ENCODE results near the gene WDFY4.

Gene WDFY4

DNA sequence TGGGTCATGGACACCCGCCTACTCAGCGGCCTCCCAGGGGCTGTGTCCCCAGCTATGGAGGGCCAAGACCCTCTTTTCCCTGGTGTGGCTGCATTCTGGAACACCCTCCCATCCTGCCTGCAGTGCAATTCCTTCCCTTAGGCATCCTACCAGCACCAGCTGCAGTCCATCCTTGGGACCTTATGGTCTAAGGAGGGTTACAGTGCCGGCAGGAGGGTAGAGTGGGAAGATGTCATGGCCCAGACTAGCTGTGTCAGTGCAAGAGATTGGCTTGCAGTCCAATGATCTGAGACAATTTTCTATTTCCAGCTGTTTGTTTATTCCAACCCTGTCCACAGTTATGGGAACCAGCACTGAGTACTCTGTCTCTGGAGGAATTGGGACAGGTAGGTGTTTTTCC, 92.4 kb downstream of the WDFY4 start:
- TF ChIP-seq ZFP3 (CRISPR knock-in tag; IDR thresholded peaks at IDR 0.05) (no peak), SNAI2 (CRISPR knock-in tag; IDR thresholded peaks at IDR 0.05) (no peak), TOX (CRISPR knock-in tag; IDR thresholded peaks at IDR 0.05; ENCODE audit: borderline replicate concordance) (no peak), OSR1 (CRISPR knock-in tag; IDR thresholded peaks at IDR 0.05) (no peak), ZNF8 (CRISPR knock-in tag; IDR thresholded peaks at IDR 0.05) (no peak), ZC3H10 (CRISPR knock-in tag; IDR thresholded peaks at IDR 0.05) (no peak), GLIS3 (CRISPR knock-in tag; IDR thresholded peaks at IDR 0.05) (no peak)
- no peak for ATAC-seq

DNA sequence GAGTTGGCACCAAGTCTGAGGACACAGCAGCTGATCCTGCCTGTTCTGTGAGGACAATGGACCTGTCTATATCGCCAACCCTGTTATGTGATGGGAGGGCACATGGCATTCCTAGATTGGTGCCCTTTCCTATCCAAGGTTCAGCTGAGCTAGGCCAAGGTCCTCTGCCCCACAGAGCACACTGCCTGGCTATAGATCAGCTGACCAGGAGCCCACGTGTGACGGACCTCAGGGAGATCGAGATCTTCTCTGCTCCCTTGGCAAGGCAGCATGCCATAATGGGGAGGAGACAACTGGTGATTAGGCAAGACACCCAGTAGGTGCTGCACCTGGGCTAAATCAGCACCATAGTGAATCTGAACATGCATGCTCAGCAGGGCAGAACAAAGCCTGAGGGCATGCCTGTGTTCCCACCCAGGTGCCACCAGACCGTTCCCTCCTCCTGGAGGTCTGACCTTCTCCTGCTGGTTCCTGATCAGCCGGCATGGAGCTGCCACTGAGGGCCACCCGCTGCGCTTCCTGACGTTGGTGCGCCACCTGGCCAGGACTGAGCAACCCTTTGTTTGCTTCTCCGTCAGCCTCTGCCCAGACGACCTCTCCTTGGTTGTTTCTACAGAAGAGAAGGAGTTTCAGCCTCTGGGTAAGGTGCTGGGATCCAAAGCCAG, 93.7 kb downstream of the WDFY4 start:
- ATAC-seq, result no peak
- TF ChIP-seq, protein P1, sequence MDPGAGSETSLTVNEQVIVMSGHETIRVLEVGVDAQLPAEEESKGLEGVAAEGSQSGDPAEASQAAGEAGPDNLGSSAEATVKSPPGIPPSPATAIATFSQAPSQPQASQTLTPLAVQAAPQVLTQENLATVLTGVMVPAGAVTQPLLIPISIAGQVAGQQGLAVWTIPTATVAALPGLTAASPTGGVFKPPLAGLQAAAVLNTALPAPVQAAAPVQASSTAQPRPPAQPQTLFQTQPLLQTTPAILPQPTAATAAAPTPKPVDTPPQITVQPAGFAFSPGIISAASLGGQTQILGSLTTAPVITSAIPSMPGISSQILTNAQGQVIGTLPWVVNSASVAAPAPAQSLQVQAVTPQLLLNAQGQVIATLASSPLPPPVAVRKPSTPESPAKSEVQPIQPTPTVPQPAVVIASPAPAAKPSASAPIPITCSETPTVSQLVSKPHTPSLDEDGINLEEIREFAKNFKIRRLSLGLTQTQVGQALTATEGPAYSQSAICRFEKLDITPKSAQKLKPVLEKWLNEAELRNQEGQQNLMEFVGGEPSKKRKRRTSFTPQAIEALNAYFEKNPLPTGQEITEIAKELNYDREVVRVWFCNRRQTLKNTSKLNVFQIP (CRISPR knock-in tag; IDR thresholded peaks at IDR 0.05; ENCODE audit: borderline replicate concordance, low read depth), result no peak
- TF ChIP-seq TCF4 (CRISPR knock-in tag; IDR thresholded peaks at IDR 0.05; ENCODE audit: borderline replicate concordance) (no peak), ESRRG (CRISPR knock-in tag; IDR thresholded peaks at IDR 0.05) (no peak), OSR1 (CRISPR knock-in tag; IDR thresholded peaks at IDR 0.05) (no peak), GLIS3 (CRISPR knock-in tag; IDR thresholded peaks at IDR 0.05) (no peak), RARB (CRISPR knock-in tag; IDR thresholded peaks at IDR 0.05) (no peak), ZC3H10 (CRISPR knock-in tag; IDR thresholded peaks at IDR 0.05) (no peak), ZNF8 (CRISPR knock-in tag; IDR thresholded peaks at IDR 0.05) (no peak), ZNF70 (CRISPR knock-in tag; IDR thresholded peaks at IDR 0.05) (no peak), ZFP3 (CRISPR knock-in tag; IDR thresholded peaks at IDR 0.05) (no peak), ZNF565 (CRISPR knock-in tag; conservative IDR thresholded peaks at IDR 0.05; ENCODE audit: low read depth) (no peak), BACH2 (CRISPR knock-in tag; IDR thresholded peaks at IDR 0.05; ENCODE audit: borderline replicate concordance) (no peak)
- TF ChIP-seq, protein P2, sequence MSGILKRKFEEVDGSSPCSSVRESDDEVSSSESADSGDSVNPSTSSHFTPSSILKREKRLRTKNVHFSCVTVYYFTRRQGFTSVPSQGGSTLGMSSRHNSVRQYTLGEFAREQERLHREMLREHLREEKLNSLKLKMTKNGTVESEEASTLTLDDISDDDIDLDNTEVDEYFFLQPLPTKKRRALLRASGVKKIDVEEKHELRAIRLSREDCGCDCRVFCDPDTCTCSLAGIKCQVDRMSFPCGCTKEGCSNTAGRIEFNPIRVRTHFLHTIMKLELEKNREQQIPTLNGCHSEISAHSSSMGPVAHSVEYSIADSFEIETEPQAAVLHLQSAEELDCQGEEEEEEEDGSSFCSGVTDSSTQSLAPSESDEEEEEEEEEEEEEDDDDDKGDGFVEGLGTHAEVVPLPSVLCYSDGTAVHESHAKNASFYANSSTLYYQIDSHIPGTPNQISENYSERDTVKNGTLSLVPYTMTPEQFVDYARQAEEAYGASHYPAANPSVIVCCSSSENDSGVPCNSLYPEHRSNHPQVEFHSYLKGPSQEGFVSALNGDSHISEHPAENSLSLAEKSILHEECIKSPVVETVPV (CRISPR knock-in tag; IDR thresholded peaks at IDR 0.05), result no peak
- TF ChIP-seq, protein P3, sequence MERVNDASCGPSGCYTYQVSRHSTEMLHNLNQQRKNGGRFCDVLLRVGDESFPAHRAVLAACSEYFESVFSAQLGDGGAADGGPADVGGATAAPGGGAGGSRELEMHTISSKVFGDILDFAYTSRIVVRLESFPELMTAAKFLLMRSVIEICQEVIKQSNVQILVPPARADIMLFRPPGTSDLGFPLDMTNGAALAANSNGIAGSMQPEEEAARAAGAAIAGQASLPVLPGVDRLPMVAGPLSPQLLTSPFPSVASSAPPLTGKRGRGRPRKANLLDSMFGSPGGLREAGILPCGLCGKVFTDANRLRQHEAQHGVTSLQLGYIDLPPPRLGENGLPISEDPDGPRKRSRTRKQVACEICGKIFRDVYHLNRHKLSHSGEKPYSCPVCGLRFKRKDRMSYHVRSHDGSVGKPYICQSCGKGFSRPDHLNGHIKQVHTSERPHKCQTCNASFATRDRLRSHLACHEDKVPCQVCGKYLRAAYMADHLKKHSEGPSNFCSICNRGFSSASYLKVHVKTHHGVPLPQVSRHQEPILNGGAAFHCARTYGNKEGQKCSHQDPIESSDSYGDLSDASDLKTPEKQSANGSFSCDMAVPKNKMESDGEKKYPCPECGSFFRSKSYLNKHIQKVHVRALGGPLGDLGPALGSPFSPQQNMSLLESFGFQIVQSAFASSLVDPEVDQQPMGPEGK (CRISPR knock-in tag; IDR thresholded peaks at IDR 0.05; ENCODE audit: borderline replicate concordance), result no peak

DNA sequence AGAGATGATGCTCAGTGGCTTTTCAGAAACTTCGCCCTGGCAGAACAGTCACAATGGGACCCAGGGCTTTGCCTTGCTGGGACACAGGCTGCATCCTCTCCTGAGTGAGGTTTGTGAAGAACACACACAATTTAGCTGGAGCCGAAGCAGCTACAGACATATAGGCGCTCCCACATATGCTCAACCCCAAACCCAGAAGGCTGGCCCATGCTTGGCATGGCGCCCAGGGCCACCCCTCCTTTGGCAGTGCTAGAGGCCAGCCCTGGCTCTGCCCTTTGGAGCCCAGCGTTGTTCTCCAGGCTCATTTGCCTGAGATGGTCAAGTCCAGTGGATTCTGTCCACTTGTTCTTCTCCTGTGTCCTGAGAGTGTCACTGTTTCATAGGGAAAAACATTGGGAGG, 94.4 kb downstream of the WDFY4 start:
- TF ChIP-seq TOX (CRISPR knock-in tag; IDR thresholded peaks at IDR 0.05; ENCODE audit: borderline replicate concordance) (no peak), ZNF70 (CRISPR knock-in tag; IDR thresholded peaks at IDR 0.05) (no peak), ZNF565 (CRISPR knock-in tag; conservative IDR thresholded peaks at IDR 0.05; ENCODE audit: low read depth) (no peak), ISL1 (CRISPR knock-in tag; IDR thresholded peaks at IDR 0.05) (no peak)
- ATAC-seq, result no peak

DNA sequence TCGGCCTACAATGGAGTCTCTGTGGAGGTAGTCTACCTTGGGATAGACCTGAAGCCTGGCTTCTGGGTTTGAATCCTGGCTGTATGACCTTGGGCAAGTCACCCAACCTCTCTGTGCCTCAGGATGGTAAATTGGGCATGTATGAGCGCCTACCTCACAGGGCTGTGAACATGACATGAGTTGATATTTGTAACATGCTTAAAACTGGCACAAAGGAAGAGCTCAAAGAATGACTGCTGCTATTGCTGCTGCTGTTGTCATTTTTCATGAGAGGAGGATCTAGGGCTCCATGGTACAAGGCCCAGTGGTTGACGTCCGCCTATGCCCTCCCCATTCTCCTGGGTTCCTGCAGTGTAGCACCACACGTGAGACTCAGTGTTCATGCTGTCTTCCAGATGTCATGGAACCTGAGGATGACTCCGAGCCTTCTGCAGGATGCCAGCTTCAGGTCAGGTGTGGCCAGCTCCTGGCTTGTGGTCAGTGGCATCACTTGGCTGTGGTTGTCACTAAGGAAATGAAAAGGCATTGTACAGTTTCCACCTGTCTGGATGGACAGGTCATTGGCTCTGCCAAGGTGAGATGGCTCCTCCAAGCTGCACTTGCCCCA, 95.0 kb downstream of the WDFY4 start:
- TF ChIP-seq ZNF8 (CRISPR knock-in tag; IDR thresholded peaks at IDR 0.05) (no peak), BACH2 (CRISPR knock-in tag; IDR thresholded peaks at IDR 0.05; ENCODE audit: borderline replicate concordance) (no peak), ARNTL (CRISPR knock-in tag; IDR thresholded peaks at IDR 0.05; ENCODE audit: borderline replicate concordance, low read depth) (no peak), ESRRG (CRISPR knock-in tag; IDR thresholded peaks at IDR 0.05) (no peak), TOX (CRISPR knock-in tag; IDR thresholded peaks at IDR 0.05; ENCODE audit: borderline replicate concordance) (no peak), ZNF565 (CRISPR knock-in tag; conservative IDR thresholded peaks at IDR 0.05; ENCODE audit: low read depth) (no peak), ZFP30 (CRISPR knock-in tag; IDR thresholded peaks at IDR 0.05) (no peak), TCF4 (CRISPR knock-in tag; IDR thresholded peaks at IDR 0.05; ENCODE audit: borderline replicate concordance) (no peak), CSDC2 (CRISPR knock-in tag; IDR thresholded peaks at IDR 0.05) (no peak), OSR1 (CRISPR knock-in tag; IDR thresholded peaks at IDR 0.05) (no peak), RARB (CRISPR knock-in tag; IDR thresholded peaks at IDR 0.05) (no peak)
- TF ChIP-seq, protein P4, sequence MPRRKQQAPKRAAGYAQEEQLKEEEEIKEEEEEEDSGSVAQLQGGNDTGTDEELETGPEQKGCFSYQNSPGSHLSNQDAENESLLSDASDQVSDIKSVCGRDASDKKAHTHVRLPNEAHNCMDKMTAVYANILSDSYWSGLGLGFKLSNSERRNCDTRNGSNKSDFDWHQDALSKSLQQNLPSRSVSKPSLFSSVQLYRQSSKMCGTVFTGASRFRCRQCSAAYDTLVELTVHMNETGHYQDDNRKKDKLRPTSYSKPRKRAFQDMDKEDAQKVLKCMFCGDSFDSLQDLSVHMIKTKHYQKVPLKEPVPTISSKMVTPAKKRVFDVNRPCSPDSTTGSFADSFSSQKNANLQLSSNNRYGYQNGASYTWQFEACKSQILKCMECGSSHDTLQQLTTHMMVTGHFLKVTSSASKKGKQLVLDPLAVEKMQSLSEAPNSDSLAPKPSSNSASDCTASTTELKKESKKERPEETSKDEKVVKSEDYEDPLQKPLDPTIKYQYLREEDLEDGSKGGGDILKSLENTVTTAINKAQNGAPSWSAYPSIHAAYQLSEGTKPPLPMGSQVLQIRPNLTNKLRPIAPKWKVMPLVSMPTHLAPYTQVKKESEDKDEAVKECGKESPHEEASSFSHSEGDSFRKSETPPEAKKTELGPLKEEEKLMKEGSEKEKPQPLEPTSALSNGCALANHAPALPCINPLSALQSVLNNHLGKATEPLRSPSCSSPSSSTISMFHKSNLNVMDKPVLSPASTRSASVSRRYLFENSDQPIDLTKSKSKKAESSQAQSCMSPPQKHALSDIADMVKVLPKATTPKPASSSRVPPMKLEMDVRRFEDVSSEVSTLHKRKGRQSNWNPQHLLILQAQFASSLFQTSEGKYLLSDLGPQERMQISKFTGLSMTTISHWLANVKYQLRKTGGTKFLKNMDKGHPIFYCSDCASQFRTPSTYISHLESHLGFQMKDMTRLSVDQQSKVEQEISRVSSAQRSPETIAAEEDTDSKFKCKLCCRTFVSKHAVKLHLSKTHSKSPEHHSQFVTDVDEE (CRISPR knock-in tag; IDR thresholded peaks at IDR 0.05), result no peak
- ATAC-seq, result no peak
